ENCODE measurements around the gene GOLPH3.
"Not testable (repeated sequence)": the region's sequence is repeated elsewhere in the genome, so short reads cannot be mapped to it uniquely, and the experiment has no call there.

GOLPH3 gene

GRCh38 chr5:32098291-32098690 lies 75.8 kb downstream of the GOLPH3 start:
- DNase-seq: no peak

DNA sequence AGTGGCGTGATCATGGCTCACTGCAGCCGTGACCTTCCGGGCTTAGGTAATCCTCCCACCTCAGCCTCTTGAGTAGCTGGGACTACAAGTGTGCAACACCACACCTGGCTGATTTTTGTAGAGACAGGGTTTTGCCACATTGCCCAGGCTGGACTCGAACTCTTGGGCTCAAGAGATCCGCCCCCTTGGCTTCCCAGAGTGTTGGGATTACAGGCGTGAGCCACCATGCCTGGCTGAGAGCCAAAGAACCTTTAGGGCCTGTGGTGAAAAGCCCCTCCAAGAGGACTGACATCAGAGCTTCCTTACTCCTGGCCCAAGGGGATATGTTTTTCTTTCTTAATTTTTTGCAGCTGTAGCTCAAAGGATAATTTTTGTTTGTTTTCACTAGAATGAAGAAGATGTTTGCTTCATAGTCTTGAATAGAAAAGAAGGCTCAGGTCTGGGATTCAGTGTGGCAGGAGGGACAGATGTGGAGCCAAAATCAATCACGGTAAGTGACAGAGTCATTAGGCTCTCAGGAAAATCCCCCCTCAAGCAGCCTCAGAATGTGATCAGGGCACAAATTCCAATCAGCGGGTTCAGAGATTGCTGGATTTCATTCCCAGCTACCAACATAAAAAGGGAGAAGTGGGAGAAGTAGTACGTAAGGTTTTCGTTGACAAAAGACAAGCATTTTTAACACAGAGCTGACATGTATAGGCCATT lies 77.1 kb downstream of the GOLPH3 start:
- DNase-seq: no peak

DNA sequence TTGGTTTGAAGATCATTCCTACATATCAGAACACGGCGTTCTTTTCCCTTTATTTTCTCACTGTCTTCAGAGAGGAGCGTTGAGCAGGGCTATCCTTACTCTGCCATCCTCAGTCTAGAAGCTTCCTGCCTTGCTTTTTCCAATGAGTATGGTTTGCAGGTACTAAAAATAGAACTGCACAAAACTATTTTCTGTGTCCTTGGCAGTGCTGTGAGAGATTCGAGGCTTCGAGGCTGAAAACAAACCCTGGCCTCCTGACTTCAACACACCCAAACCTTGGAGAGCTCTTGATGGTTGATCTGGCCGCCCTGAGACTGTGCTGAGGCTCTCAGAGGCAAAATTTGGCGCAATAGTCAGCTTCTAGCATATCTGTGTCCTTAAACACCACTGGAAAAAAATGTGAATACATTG lies 78.9 kb downstream of the GOLPH3 start:
- DNase-seq: no peak

DNA sequence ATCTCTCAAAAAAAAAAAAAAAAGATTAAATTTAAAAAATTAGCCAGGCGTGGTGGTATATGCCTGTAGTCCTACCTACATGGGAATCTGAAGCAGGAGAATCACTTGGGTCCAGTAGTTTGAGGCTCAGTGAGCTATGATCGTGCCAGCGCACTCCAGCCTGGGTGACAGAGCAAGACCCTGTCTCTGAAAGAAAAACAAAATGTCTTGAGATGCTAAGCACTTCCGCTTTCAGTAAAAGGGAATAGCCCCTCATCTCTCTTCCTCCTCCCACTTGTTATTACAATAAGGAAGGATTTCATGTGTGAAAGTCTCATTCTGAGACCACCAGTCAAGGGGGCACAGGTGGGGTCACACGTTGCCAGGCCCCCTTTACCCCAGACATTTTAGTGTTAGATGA lies 79.4 kb downstream of the GOLPH3 start:
- no peak for DNase-seq

GRCh38 chr5:32092938-32093812 lies 80.9 kb downstream of the GOLPH3 start:
- DNase-seq: peak; percentile 63 to 65

GRCh38 chr5:32090755-32091128 lies 83.4 kb downstream of the GOLPH3 start:
- no peak for DNase-seq

GRCh38 chr5:32090026-32090754 lies 83.9 kb downstream of the GOLPH3 start:
- no peak for DNase-seq

DNA sequence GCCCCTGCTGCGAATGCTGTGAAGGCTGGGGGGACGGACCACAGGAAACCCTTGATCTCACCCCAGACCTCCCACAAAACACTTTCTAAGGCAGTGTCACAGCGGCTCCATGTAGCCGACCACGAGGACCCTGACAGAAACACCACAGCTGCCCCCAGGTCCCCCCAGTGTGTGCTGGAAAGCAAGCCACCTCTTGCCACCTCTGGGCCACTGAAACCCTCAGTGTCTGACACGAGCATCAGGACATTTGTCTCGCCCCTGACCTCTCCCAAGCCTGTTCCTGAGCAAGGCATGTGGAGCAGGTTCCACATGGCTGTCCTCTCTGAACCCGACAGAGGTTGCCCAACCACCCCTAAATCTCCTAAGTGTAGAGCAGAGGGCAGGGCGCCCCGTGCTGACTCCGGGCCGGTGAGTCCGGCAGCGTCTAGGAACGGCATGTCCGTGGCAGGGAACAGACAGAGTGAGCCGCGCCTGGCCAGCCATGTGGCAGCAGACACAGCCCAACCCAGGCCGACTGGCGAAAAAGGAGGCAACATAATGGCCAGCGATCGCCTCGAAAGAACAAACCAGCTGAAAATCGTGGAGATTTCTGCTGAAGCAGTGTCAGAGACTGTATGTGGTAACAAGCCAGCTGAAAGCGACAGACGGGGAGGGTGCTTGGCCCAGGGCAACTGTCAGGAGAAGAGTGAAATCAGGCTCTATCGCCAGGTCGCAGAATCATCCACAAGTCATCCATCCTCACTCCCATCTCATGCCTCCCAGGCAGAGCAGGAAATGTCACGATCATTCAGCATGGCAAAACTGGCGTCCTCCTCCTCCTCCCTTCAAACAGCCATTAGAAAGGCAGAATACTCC lies 84.7 kb downstream of the GOLPH3 start:
- DNase-seq: no peak

DNA sequence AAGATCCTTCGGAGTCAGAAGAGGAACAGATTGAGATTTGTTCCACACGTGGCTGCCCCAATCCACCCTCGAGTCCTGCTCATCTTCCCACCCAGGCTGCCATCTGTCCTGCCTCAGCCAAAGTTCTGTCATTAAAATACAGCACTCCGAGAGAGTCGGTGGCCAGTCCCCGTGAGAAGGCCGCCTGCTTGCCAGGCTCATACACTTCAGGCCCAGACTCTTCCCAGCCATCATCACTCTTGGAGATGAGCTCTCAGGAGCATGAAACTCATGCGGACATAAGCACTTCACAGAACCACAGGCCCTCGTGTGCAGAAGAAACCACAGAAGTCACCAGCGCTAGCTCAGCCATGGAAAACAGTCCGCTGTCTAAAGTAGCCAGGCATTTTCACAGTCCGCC lies 85.9 kb downstream of the GOLPH3 start:
- DNase-seq: no peak

DNA sequence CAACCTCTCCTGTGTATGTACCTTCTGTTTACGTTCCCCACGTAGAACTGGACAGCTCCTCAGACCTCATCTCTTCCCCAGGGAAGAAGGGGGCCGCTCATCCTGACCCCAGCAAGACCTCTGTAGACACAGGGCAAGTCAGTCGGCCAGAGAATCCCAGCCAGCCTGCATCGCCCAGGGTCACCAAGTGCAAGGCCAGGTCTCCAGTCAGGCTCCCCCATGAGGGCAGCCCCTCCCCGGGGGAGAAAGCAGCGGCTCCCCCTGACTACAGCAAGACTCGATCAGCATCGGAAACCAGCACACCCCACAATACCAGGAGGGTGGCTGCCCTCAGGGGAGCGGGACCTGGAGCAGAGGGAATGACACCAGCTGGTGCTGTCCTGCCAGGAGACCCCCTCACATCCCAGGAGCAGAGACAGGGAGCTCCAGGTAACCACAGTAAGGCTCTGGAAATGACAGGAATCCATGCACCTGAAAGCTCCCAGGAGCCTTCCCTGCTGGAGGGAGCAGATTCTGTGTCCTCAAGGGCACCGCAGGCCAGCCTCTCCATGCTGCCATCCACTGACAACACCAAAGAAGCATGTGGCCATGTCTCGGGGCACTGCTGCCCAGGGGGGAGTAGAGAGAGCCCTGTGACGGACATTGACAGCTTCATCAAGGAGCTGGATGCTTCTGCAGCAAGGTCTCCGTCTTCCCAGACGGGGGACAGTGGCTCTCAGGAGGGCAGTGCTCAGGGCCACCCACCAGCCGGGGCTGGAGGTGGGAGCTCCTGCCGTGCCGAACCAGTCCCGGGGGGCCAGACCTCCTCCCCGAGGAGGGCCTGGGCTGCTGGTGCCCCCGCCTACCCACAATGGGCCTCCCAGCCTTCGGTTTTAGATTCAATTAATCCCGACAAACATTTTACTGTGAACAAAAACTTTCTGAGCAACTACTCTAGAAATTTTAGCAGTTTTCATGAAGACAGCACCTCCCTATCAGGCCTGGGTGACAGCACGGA lies 86.7 kb downstream of the GOLPH3 start:
- DNase-seq: no peak

- DNase-seq: peak; percentile 81 to 84
These were observed 90.1 kb downstream of the GOLPH3 start for GRCh38 chr5:32083981-32084430.

GRCh38 chr5:32082701-32083100 lies 91.4 kb downstream of the GOLPH3 start:
- DNase-seq: no peak

DNA sequence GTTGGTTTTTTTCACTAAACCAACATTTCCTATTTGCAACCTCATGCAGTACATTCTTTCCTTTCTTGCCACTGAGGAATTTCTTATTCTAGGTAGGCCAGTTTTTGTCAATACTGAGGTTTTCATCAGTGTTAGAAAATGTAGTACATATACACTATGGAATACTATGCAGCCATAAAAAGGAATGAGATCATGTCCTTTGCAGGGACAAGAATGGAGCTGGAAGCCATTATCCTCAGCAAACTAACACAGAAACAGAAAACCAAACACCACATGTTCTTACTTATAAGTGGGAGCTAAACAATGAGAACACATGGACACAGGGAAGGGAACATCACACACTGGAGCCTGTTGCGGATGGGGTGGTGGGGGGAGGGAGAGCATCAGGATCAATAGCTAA lies 93.6 kb downstream of the GOLPH3 start:
- DNase-seq: not testable (repeated sequence)

DNA sequence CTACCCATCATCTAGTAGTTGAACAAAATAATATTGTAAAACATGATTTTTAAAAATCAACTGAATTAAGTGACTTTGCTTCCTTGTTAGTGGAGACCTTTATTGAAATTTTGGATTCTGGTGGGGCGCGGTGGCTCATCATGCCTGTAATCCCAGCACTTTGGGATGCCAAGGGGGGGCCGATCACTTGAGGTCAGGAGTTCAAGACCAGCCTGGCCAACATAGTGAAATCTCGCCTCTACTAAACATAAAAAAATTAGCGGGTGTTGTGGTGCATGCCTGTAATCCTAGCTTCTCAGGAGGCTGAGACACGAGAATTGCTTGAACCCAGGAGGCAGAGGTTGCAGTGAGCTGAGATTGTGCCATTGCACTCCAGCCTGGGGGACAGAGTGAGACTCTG lies 95.3 kb downstream of the GOLPH3 start:
- DNase-seq: not testable (repeated sequence)

GRCh38 chr5:32076699-32077695 lies 97.1 kb downstream of the GOLPH3 start:
- peak; percentile 61 to 66 for DNase-seq
